WTC11 (cell line): Measurements from ENCODE around the gene BCORL1. TPM values are rescaled to one million over a fixed set of nuclear protein-coding genes. Genes with fewer than 3 reads are reported as not detected.

Experiments
- ATAC-seq: fragments of 200-7000 bp; cut with Tn5 transposase; 2 replicates; pipeline ENCODE4 v1.10.0; 2021; ENCODE audit warnings: mild to moderate bottlenecking, moderate library complexity
- CTCF ChIA-PET: fragments of 300-600 bp; sonication (Branson Sonifier 250); formaldehyde crosslinking; loops from one replicate; lab custom pipeline; 2021; ENCODE audit warnings: antibody characterized with exemption; lab: Charles Lee
- POLR2A ChIA-PET: fragments of 350-600 bp; sonication (Branson Sonifier 250); formaldehyde crosslinking; loops from one replicate; lab custom pipeline; 2021; ENCODE audit warnings: antibody characterized with exemption; lab: Charles Lee
- DNase-seq: peaks from one replicate; pipeline ENCODE4 v3.0.0; 2021; ENCODE audit warnings: low spot score
- H3K27ac Mint-ChIP-seq: 2 replicates; pipeline ENCODE4 v1.8.0; 2021; ENCODE audit warnings: mixed read lengths
- H3K27me3 Mint-ChIP-seq: 2 replicates; pipeline ENCODE4 v1.8.0; 2021; ENCODE audit warnings: low read depth, mild to moderate bottlenecking, moderate library complexity, mixed read lengths
- H3K36me3 Mint-ChIP-seq: 2 replicates; pipeline ENCODE4 v1.8.0; 2021; ENCODE audit warnings: mixed read lengths
- H3K4me1 Mint-ChIP-seq: 2 replicates; pipeline ENCODE4 v1.8.0; 2022; ENCODE audit warnings: mixed read lengths
- H3K4me3 Mint-ChIP-seq: 2 replicates; pipeline ENCODE4 v1.8.0; 2021; ENCODE audit warnings: mild to moderate bottlenecking, moderate library complexity, mixed read lengths
- H3K9me3 Mint-ChIP-seq: 2 replicates; pipeline ENCODE4 v1.8.0; 2021; ENCODE audit warnings: mixed read lengths
- ATF3 ChIP-seq: sonication (generic); formaldehyde crosslinking; conservative IDR thresholded peaks from 2 replicates; pipeline ENCODE4 v1.8.1; 2022; ENCODE audit warnings: mild to moderate bottlenecking, missing genetic modification reagents
- CREM ChIP-seq: sonication (generic); formaldehyde crosslinking; IDR thresholded peaks from 2 replicates; pipeline ENCODE4 v1.8.1; 2022; ENCODE audit warnings: mild to moderate bottlenecking, missing genetic modification reagents, moderate library complexity
- E2F5 ChIP-seq: sonication (generic); formaldehyde crosslinking; IDR thresholded peaks from 2 replicates; pipeline ENCODE4 v1.8.1; 2022; ENCODE audit warnings: mild to moderate bottlenecking, moderate library complexity, missing genetic modification reagents
- ERG ChIP-seq: fragments of 250-450 bp; sonication (Bioruptor Pico); IDR thresholded peaks from 2 replicates; pipeline ENCODE4 v1.8.0; 2021; ENCODE audit warnings: mild to moderate bottlenecking
- FOXP4 ChIP-seq: sonication (generic); formaldehyde crosslinking; IDR thresholded peaks from 2 replicates; pipeline ENCODE4 v1.8.0; 2022; ENCODE audit warnings: mild to moderate bottlenecking, missing genetic modification reagents
- KAT7 ChIP-seq: sonication (generic); formaldehyde crosslinking; IDR thresholded peaks from 2 replicates; pipeline ENCODE4 v1.8.1; 2023; ENCODE audit warnings: missing genetic modification reagents, mild to moderate bottlenecking, borderline replicate concordance
- MAX ChIP-seq: sonication (generic); formaldehyde crosslinking; IDR thresholded peaks from 2 replicates; pipeline ENCODE4 v1.8.0; 2022; ENCODE audit warnings: mild to moderate bottlenecking, missing genetic modification reagents
- MXD4 ChIP-seq: fragments of 250-450 bp; sonication (Bioruptor Pico); IDR thresholded peaks from 2 replicates; pipeline ENCODE4 v1.8.0; 2021; ENCODE audit warnings: mild to moderate bottlenecking, moderate library complexity, borderline replicate concordance
- SMAD4 ChIP-seq: sonication (generic); formaldehyde crosslinking; IDR thresholded peaks from 2 replicates; pipeline ENCODE4 v1.8.0; 2022; ENCODE audit warnings: mild to moderate bottlenecking, missing genetic modification reagents
- SOX15 ChIP-seq: fragments of 250-450 bp; sonication (Bioruptor Pico); IDR thresholded peaks from 2 replicates; pipeline ENCODE4 v1.9.0; 2021; ENCODE audit warnings: mild to moderate bottlenecking
- TCF7 ChIP-seq: sonication (generic); formaldehyde crosslinking; IDR thresholded peaks from 2 replicates; pipeline ENCODE4 v1.8.0; 2022; ENCODE audit warnings: mild to moderate bottlenecking, low read depth, missing genetic modification reagents, moderate library complexity
- ZNF121 ChIP-seq: sonication (generic); formaldehyde crosslinking; IDR thresholded peaks from 2 replicates; pipeline ENCODE4 v1.8.0; 2023; ENCODE audit warnings: missing genetic modification reagents
- ZNF532 ChIP-seq: fragments of 250-450 bp; sonication (Bioruptor Pico); IDR thresholded peaks from 2 replicates; pipeline ENCODE4 v1.9.0; 2021; ENCODE audit warnings: mild to moderate bottlenecking, borderline replicate concordance
- total RNA-seq: library from RNA; stranded (reverse); gene quantifications from 3 replicates; pipeline ENCODE4 v1.2.3, GENCODE V29; 2021

BCORL1 gene
- total RNA-seq, 1 experiment from 2014 or later: 12.0 TPM

- TF ChIP-seq ZNF532 (CRISPR knock-in tag) (no peak), ERG (CRISPR knock-in tag) (no peak), ATF3 (CRISPR knock-in tag) (no peak), MXD4 (no peak), CREM (CRISPR knock-in tag) (no peak), FOXP4 (CRISPR knock-in tag) (no peak), ZNF121 (CRISPR knock-in tag) (no peak), MAX (CRISPR knock-in tag) (no peak), SOX15 (CRISPR knock-in tag) (no peak)
Observed at GRCh38 chrX:130105244-130105643, 122.8 kb downstream of the BCORL1 start (continued).

- no peak overlapping the region for H3K4me3 Mint-ChIP-seq
- no peaks in the 10 kb centered on the region for H3K36me3 Mint-ChIP-seq
- ATAC-seq (no peak), DNase-seq (no peak)
- CTCF ChIA-PET: interaction anchor here (0.5 to 3.9 kb wide), 2 partner anchors 46 to 47 kb away, joined by 4 to 12 read pairs; no protein-coding TSS in a partner anchor
- no peak overlapping the region for H3K27ac Mint-ChIP-seq
- H3K27me3 Mint-ChIP-seq: peaks cover 28% of the 10 kb centered on the region
- H3K4me1 Mint-ChIP-seq: peaks cover 26% of the 10 kb centered on the region
- TF ChIP-seq E2F5 (CRISPR knock-in tag) (no peak), SMAD4 (no peak), TCF7 (CRISPR knock-in tag) (no peak), KAT7 (CRISPR knock-in tag) (no peak), CREM (CRISPR knock-in tag) (no peak)
- no peaks in the 10 kb centered on the region for H3K9me3 Mint-ChIP-seq
- POLR2A ChIA-PET: no interaction called here
Observed at GRCh38 chrX:130106071-130106470, 123.6 kb downstream of the BCORL1 start.

Other genes starting within 250 kb of the BCORL1 start
- 0.05 to 0.11 TPM (median 0.07 TPM) in 3 replicates for gene XPNPEP2, start 243.7 kb upstream of the BCORL1 start, total RNA-seq
- gene SASH3, start 202.7 kb upstream of the BCORL1 start, total RNA-seq: 0.22 to 0.57 TPM (median 0.25 TPM) in 3 replicates
- gene ZDHHC9, start 138.7 kb upstream of the BCORL1 start, total RNA-seq: 23.0 to 25.0 TPM (median 24.3 TPM) in 3 replicates
- gene UTP14A, start 76.5 kb upstream of the BCORL1 start, total RNA-seq: 15.8 to 17.4 TPM (median 16.4 TPM) in 3 replicates
- 1.7 to 1.9 TPM (median 1.9 TPM) in 3 replicates for gene ELF4, start 127.9 kb downstream of the BCORL1 start, total RNA-seq
- gene AIFM1, start 183.2 kb downstream of the BCORL1 start, total RNA-seq: 53.5 to 55.9 TPM (median 55.0 TPM) in 3 replicates
- gene RAB33A, start 189.3 kb downstream of the BCORL1 start, total RNA-seq: 2.1 to 3.1 TPM (median 3.0 TPM) in 3 replicates